HepG2 (cell line): ENCODE results near the gene EPHA5. TPM values are rescaled to one million over a fixed set of nuclear protein-coding genes. Genes with fewer than 3 reads are reported as not detected.

ENCODE experiments used
- ATAC-seq: fragments of 200-7000 bp; cut with Tn5 transposase; 3 replicates; pipeline ENCODE4 v1.9.1; 2020; ENCODE audit warnings: mild to moderate bottlenecking, moderate library complexity
- BruUV-seq: library from RNA; stranded (reverse); fragments of 400-500 nt; replicated peaks from 2 replicates; lab custom pipeline; 2021; lab: Mats Ljungman, UMichigan
- CTCF ChIA-PET: fragments of 300-600 bp; formaldehyde crosslinking; extraction: SDS; loops from one replicate; lab custom pipeline; 2021; ENCODE audit warnings: low total read pairs, inconsistent platforms, low intra/inter-chr PET ratio; lab: Yijun Ruan, JAX
- POLR2A ChIA-PET: fragments of 350-600 bp; sonication (Branson Sonifier 250); formaldehyde crosslinking; loops from one replicate; lab custom pipeline; 2020; ENCODE audit warnings: antibody characterized with exemption, inconsistent platforms; lab: Yijun Ruan, JAX
- DNase-seq: peaks from one replicate; pipeline ENCODE4 v3.0.0-alpha.2; 2015; ENCODE audit warnings: low spot score
- FAIRE-seq: peaks from 3 replicates; lab custom pipeline; 2011; peaks lifted over from hg19 to GRCh38; lab: Jason Lieb, UNC
- H2AFZ ChIP-seq: one replicate; pipeline ENCODE4 v1.6.1; 2011; ENCODE audit warnings: low read length, inconsistent platforms
- H3K27ac ChIP-seq: fragments of 300-600 bp; 3 replicates; pipeline ENCODE4 v1.8.0; 2011; ENCODE audit warnings: mixed run types, mild to moderate bottlenecking, mixed read lengths, low read length, inconsistent platforms; ENCODE audit not compliant: insufficient read depth; ENCODE audit errors: extremely low read length
- H3K27me3 ChIP-seq, 2 experiments: fragments of 200-600 bp in 1 of 2; 2 replicates in 1 of 2; 3 replicates in 1 of 2; pipeline versions ENCODE4 v1.6.0 to v1.8.0; 2011; ENCODE audit warnings: low read length in 2 of 2, mild to moderate bottlenecking in 2 of 2, moderate library complexity in 2 of 2, inconsistent platforms in 1 of 2; ENCODE audit not compliant: insufficient read depth in 2 of 2, control insufficient read depth in 1 of 2
- H3K36me3 ChIP-seq, 2 experiments: fragments of 200-600 bp in 1 of 2; replicated peaks in 1 of 2; 2 replicates in 1 of 2; 3 replicates in 1 of 2; pipeline versions ENCODE4 v1.5.1 to v1.8.0; 2011; ENCODE audit warnings: low read length in 2 of 2, inconsistent platforms in 1 of 2; ENCODE audit not compliant: insufficient read depth in 2 of 2, control insufficient read depth in 1 of 2
- H3K4me1 ChIP-seq: 2 replicates; pipeline ENCODE4 v1.5.1; 2012; ENCODE audit warnings: low read length, inconsistent platforms; ENCODE audit not compliant: insufficient read depth
- H3K4me2 ChIP-seq: 2 replicates; pipeline ENCODE4 v1.6.0; 2011; ENCODE audit warnings: low read depth, low read length, inconsistent platforms
- H3K4me3 ChIP-seq, 3 experiments: fragments of 200-600 bp in 1 of 3; sonication (generic), shearing (Covaris generic) in 1 of 3; replicated peaks in 1 of 3; 2 replicates each; pipeline ENCODE4 v1.5.1; 2011 to 2016; ENCODE audit warnings: low read length in 3 of 3, inconsistent platforms in 2 of 3, low read depth in 2 of 3, mild to moderate bottlenecking in 2 of 3, control low read depth in 1 of 3, mixed read lengths in 1 of 3; ENCODE audit not compliant: insufficient read depth in 1 of 3
- H3K79me2 ChIP-seq: one replicate; pipeline ENCODE4 v1.6.1; 2011; ENCODE audit warnings: low read length, inconsistent platforms; ENCODE audit not compliant: insufficient read depth
- H3K9ac ChIP-seq: 2 replicates; pipeline ENCODE4 v1.6.0; 2011; ENCODE audit warnings: mild to moderate bottlenecking, low read depth, low read length, inconsistent platforms; ENCODE audit not compliant: insufficient read depth
- H3K9me3 ChIP-seq: 2 replicates; pipeline ENCODE4 v1.5.1; 2012; ENCODE audit warnings: mild to moderate bottlenecking, low read length
- H4K20me1 ChIP-seq: 2 replicates; pipeline ENCODE4 v1.6.0; 2011; ENCODE audit warnings: inconsistent platforms, mild to moderate bottlenecking, low read length, moderate library complexity; ENCODE audit not compliant: insufficient read depth
- JUND ChIP-seq: sonication (generic); formaldehyde crosslinking; IDR thresholded peaks from 2 replicates; pipeline ENCODE4 v1.8.0; 2022; ENCODE audit warnings: mild to moderate bottlenecking, missing genetic modification reagents
- ZIK1 ChIP-seq: sonication (generic); formaldehyde crosslinking; IDR thresholded peaks from 2 replicates; pipeline ENCODE4 v1.5.0; 2020; ENCODE audit warnings: mild to moderate bottlenecking, low read depth, missing genetic modification reagents, borderline replicate concordance
- ZNF772 ChIP-seq: sonication (generic); formaldehyde crosslinking; IDR thresholded peaks from 2 replicates; pipeline ENCODE4 v1.5.0; 2020; ENCODE audit warnings: mild to moderate bottlenecking, missing genetic modification reagents
- WGBS: methylation state at CpG from one replicate; pipeline ENCODE4 v1.1.6; 2017; ENCODE audit warnings: low lambda C conversion rate; 5-methylcytosine and 5-hydroxymethylcytosine counted together
- in situ Hi-C: cut with HindIII; loops from 2 replicates; pipeline ENCODE4 v1.10.0; 2017; ENCODE audit warnings: low pct_unique_long_range_greater_than_20kb; ENCODE audit not compliant: extremely low pct_ligation_motif_present
- intact Hi-C: fragments of 100-400 bp; cut with micrococcal nuclease; formaldehyde crosslinking; loops from one replicate; pipeline ENCODE4 v1.10.0; 2022; ENCODE audit not compliant: unreplicated experiment
- polyA plus RNA-seq, 8 experiments: library from polyadenylated mRNA; depleted of rRNA in 3 of 8; stranded (reverse) in 7 of 8; unstranded in 1 of 8; fragments of >200 nt; fragmentation: Illumina TruSeq in 4 of 8; extraction: Trizol in 4 of 8; gene quantifications; 2 replicates each; pipeline versions ENCODE4 v1.2.1 to v1.2.3, GENCODE V29; 2011 to 2016; ENCODE audit warnings: low read depth in 4 of 8, missing spikeins in 1 of 8, mixed read lengths in 1 of 8; ENCODE audit not compliant: insufficient read depth in 1 of 8
- total RNA-seq, 5 experiments: library from RNA; depleted of rRNA; stranded (reverse); fragments of >200 nt; fragmentation: Illumina TruSeq; extraction: Trizol; gene quantifications; 2 replicates each; pipeline ENCODE4 v1.2.3, GENCODE V29; 2016; ENCODE audit warnings: low read depth in 1 of 5
- TF ChIP-seq, protein P1 (sequence below): sonication (generic); formaldehyde crosslinking; IDR thresholded peaks from 2 replicates; pipeline ENCODE4 v1.4.0; 2020; ENCODE audit warnings: mild to moderate bottlenecking, missing genetic modification reagents
- TF ChIP-seq, protein P2 (sequence below): sonication (generic); formaldehyde crosslinking; IDR thresholded peaks from 2 replicates; pipeline ENCODE4 v1.4.0; 2020; ENCODE audit warnings: mild to moderate bottlenecking, missing genetic modification reagents

EPHA5 gene
- total and polyA plus RNA-seq, 2 of the 13 experiments (the other 11 are each of a cell fraction or from before 2014, with no cell fraction given): not detected

DNA sequence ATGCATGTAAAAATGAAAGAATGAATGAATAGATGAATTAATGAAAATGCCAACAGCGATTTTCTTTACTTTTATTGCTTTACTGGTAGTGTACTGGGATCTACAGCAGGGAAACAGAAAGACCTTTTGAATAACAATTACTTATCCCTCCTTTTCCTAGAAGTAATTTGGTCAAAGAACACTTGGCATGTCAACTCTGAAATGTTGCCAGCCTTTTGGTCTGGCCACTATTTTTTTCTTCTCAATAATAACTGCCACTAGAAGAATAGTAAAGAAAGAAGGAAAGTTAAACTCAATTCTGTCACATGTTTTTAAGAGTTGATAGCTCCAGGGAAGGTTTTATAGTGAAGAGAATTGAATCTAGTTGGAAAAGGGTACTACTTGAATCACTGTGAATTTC lies 52.9 kb downstream of the EPHA5 start:
- ATAC-seq: no peak
- no peak for DNase-seq
- Histone ChIP-seq H4K20me1 (no peaks in the 10 kb centered on the region), H3K9me3 (no peaks in the 10 kb centered on the region), H2AFZ (no peak overlapping the region), H3K4me3 (no peak overlapping the region), H3K4me2 (no peak overlapping the region), H3K27ac (no peak overlapping the region), H3K79me2 (no peaks in the 10 kb centered on the region), H3K4me1 (no peaks in the 10 kb centered on the region), H3K27me3 (no peaks in the 10 kb centered on the region), H3K36me3 (no peaks in the 10 kb centered on the region), H3K9ac (no peak overlapping the region)
- no peak for FAIRE-seq
- POLR2A ChIA-PET: no interaction called here
- BruUV-seq: no TSS peak
- in situ Hi-C loops: no loop called here
- 0% methylated on average over 1 of the region's 1 CpG for WGBS
- intact Hi-C loops: no loop called here
- CTCF ChIA-PET: no interaction called here
- TF ChIP-seq, protein P1, sequence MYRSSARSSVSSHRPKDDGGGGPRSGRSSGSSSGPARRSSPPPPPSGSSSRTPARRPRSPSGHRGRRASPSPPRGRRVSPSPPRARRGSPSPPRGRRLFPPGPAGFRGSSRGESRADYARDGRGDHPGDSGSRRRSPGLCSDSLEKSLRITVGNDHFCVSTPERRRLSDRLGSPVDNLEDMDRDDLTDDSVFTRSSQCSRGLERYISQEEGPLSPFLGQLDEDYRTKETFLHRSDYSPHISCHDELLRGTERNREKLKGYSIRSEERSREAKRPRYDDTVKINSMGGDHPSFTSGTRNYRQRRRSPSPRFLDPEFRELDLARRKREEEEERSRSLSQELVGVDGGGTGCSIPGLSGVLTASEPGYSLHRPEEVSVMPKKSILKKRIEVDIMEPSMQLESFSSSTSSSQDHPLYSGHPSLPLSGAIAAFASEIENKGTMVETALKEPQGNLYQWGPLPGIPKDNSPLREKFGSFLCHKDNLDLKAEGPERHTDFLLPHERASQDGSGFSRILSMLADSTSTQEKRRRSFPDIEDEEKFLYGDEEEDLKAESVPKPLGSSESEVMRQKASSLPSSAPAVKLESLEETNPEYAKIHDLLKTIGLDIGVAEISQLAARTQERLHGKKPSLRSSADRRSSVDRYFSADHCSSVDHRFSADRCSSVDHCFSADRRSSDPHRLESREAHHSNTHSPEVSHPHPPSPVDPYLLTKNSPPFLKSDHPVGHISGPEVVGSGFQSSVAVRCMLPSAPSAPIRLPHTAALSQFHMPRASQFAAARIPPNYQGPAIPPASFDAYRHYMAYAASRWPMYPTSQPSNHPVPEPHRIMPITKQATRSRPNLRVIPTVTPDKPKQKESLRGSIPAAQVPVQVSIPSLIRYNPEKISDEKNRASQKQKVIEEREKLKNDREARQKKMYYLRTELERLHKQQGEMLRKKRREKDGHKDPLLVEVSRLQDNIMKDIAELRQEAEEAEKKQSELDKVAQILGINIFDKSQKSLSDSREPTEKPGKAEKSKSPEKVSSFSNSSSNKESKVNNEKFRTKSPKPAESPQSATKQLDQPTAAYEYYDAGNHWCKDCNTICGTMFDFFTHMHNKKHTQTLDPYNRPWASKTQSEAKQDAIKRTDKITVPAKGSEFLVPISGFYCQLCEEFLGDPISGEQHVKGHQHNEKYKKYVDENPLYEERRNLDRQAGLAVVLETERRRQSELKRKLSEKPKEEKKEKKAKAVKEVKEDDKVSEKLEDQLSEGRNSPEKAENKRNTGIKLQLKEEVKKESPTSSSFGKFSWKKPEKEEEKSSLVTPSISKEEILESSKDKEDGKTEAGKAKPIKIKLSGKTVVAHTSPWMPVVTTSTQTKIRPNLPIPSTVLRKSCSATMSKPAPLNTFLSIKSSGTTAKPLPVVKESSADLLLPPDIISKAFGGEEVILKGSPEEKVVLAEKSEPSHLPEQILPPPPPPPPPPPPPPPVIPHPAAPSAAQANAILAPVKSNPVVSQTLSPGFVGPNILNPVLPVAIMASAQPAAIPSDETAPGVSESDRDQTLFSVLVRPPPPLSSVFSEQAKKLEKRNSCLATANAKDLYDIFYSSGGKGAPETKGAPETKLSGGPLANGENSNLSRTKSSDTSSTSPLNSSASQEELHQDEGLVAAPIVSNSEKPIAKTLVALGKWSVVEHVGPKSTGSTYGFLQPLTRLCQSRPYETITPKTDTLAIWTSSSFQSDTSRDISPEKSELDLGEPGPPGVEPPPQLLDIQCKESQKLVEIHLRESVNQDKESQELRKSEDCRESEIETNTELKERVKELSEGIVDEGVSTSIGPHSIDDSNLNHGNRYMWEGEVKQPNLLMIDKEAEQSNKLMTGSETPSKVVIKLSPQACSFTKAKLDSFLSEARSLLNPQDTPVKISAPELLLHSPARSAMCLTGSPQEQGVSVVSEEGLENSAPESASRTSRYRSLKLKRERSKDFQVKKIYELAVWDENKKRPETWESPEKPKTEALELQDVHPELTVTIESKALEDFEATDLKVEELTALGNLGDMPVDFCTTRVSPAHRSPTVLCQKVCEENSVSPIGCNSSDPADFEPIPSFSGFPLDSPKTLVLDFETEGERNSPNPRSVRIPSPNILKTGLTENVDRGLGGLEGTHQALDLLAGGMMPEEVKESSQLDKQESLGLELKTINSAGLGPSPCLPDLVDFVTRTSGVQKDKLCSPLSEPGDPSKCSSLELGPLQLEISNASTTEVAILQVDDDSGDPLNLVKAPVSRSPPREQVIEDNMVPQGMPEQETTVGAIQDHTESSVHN: no peak
- TF ChIP-seq ZNF772 (CRISPR knock-in tag): no peak
- TF ChIP-seq JUND (CRISPR knock-in tag): no peak
- no peak for TF ChIP-seq ZIK1 (CRISPR knock-in tag)
- TF ChIP-seq, protein P2, sequence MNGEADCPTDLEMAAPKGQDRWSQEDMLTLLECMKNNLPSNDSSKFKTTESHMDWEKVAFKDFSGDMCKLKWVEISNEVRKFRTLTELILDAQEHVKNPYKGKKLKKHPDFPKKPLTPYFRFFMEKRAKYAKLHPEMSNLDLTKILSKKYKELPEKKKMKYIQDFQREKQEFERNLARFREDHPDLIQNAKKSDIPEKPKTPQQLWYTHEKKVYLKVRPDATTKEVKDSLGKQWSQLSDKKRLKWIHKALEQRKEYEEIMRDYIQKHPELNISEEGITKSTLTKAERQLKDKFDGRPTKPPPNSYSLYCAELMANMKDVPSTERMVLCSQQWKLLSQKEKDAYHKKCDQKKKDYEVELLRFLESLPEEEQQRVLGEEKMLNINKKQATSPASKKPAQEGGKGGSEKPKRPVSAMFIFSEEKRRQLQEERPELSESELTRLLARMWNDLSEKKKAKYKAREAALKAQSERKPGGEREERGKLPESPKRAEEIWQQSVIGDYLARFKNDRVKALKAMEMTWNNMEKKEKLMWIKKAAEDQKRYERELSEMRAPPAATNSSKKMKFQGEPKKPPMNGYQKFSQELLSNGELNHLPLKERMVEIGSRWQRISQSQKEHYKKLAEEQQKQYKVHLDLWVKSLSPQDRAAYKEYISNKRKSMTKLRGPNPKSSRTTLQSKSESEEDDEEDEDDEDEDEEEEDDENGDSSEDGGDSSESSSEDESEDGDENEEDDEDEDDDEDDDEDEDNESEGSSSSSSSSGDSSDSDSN (CRISPR knock-in tag): no peak
